Activated CD8-positive, alpha-beta memory T cell treated with anti-CD3 and anti-CD28 coated beads, Interleukin-2, amount 50 U/mL, for 1 hour (primary cell): ENCODE data around the gene MAP2K3.
"Not testable (repeated sequence)": the region's sequence is repeated elsewhere in the genome, so short reads cannot be mapped to it uniquely, and the experiment has no call there.

ENCODE experiments used
- DNase-seq: peaks from one replicate; pipeline ENCODE4 v3.0.0-alpha.2; 2020; ENCODE audit errors: extremely low read depth

The MAP2K3 gene

DNA sequence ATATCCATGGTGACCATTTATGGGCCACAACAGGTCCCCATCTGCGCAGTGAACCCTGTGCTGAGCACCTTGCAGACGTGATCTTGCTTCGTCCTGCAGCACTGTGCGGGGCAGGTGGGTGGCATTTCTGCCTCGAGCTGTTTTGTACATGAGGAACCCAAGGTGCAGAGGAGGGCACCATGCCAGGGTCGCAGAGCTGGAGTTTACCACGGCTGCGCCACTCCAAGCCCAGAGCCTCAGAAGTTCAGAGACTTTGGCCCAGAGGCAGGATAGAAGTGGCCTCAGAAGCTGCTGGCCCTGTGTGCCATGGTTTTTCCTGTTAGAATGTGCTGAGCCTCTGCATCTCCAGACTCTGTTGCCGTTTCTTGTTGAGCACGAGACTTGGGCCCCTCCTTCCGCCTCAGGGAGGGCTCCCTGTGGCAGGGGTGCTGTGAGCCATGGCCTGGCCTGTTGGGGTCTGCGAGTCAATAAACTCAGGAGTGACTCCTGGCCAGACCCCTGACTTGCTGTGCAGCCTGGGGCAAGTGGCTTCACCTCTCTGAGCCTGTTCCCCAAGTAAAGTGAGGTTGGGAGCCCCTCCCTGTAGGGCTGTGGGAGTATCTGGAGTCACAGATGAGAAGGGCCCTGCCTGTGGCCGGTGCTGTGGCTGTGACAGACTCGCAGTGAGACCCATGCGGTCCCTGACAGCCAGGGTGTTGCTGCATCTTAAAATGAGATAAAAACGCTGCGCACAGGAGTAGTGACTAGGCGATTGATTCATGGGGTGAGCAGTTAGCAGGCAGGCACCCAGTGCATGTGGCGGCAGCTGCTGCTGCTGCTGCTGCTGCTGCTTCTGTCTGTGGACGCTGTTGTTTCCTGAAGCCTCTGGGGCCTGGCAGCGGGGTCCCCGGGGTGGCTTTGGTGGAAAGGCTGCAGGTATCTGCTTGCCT lies 11.8 kb downstream of the MAP2K3 start:
- DNase-seq = no peak

DNA sequence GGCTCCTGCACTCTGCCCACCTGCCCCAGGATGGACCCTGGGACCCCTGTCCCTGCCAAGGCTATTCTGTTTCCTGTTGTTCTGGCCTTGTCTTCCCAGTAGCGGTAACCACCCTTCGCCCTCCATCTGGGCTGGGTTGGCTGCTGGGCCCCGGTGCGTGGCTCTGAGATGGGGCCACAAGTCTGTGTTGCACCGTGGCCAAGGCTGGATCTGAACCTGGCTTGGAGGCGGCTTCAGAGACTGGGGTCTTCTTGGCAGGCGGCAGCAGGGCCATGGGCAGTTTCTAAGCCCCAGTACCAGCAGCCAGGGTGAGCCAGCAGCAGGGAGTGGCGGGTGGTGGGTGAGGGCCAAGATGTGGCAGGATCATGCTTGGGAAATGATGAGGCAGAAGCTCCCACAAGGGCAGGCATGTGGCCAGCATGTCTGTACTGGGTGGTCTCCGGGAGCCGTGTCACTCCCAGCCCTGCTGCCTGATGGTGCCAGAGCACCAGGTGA lies 12.6 kb downstream of the MAP2K3 start:
- DNase-seq = no peak

DNA sequence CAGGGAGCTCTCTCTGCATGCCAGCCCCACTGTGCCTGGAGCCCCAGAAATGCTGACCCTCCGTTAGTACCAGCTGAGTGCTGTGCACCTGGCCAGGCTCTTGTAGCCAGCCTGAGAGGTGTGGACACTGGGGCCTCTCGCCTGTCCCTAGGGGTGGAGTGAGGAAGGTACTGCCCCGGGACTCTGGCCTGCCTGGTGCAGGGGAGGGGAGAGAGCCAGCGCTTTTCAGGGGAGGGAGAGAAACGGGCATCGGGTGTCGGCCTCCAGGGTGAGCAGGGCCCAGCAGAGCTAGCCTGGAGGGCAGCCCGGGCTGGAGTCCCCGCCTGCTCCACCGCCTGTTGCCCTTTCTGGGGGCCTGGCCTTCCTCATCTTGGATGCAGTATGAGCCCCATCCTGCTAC lies 13.1 kb downstream of the MAP2K3 start:
- DNase-seq = no peak

DNA sequence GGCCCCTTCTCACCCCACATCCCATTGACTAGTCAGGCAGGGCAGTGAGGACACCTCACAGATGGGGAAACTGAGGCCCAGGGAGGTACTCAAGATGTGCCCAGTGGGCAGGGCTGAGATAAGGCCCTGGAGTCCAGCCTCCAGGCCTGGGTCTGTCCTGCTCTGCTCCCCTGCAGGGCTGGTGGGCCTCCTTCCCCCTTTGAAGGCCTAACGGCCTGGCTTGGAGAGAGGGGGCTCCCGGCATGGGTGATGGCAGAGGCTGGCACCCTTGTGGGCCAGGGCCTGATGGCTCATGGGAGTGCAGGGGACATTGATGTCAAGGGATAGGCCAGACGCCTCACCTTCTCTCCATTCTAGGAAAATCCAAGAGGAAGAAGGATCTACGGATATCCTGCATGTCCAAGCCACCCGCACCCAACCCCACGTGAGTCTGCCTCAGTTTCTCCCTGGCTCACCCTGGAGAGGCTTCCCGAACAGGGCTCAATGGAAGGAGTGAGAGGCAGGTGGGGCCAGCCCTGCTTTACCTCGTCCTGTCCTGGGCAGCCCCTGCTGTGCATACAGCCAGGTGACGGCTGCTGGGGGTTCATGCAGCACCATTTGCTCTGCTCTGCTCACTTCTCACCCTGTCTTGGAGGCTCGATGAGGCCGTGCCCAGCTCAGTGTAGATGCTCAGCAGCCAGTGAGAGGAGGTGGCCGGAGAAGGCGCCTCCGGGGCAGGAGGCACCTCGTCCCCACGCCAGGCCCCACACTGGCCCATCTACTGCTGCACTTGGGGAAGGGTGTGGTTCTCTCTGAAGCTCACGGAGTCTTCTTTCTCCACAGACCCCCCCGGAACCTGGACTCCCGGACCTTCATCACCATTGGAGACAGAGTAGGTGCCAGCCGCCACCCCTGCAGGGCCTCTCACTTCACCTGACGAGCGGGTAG lies 13.8 kb downstream of the MAP2K3 start:
- no peak for DNase-seq

DNA sequence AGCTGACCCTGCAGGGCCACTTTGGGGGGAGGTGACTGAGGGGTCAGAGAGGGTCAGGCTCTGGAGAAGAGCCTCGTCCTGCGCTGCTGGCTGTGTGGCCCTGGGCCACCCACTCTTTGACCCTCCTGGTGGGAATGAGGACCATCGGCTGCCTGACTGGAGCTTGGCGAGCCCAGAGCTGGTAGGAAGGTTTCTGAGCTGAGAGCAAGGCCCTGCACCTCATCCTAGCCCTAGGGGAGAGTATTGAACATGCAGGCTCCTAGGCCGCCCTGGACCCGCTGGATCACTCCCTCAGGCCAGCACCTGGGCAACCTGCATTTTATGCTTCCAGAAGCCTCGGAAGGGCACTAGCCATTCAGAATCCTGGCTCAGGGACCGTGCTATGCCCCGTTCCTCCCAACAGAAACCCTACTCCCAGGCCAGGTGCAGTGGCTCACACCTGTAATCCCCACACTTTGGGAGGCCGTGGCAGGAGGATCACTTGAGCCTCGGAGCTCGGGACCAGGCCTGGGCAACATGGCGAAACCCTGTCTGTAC lies 14.5 kb downstream of the MAP2K3 start:
- DNase-seq = no peak

DNA sequence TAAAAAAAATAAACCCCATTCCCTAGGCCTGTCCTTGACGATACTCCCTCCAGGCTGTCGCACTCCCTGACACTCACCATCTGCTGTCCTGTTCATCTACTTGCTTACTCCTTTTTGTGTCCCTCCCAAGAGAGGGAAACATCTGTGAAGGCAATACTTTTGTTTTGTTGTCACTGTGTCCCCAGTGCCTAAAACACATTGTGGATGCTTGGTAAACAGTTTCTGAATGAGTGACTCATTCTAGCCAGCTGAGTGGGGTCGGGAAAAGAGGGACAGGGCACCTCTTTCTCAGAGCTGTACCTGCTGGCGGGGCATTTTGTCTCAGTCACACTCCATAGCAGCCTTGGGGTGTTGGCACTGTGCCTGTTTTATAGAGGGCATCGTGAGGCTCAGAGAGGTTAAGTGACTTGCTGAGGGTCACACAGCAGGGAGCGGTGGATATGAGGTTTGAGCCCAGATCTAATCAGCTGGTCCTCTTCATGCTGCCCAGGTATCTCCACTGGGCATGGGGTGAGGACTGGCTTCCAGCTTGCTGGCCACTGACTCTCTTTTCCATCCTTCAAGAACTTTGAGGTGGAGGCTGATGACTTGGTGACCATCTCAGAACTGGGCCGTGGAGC lies 15.6 kb downstream of the MAP2K3 start:
- DNase-seq = no peak

DNA sequence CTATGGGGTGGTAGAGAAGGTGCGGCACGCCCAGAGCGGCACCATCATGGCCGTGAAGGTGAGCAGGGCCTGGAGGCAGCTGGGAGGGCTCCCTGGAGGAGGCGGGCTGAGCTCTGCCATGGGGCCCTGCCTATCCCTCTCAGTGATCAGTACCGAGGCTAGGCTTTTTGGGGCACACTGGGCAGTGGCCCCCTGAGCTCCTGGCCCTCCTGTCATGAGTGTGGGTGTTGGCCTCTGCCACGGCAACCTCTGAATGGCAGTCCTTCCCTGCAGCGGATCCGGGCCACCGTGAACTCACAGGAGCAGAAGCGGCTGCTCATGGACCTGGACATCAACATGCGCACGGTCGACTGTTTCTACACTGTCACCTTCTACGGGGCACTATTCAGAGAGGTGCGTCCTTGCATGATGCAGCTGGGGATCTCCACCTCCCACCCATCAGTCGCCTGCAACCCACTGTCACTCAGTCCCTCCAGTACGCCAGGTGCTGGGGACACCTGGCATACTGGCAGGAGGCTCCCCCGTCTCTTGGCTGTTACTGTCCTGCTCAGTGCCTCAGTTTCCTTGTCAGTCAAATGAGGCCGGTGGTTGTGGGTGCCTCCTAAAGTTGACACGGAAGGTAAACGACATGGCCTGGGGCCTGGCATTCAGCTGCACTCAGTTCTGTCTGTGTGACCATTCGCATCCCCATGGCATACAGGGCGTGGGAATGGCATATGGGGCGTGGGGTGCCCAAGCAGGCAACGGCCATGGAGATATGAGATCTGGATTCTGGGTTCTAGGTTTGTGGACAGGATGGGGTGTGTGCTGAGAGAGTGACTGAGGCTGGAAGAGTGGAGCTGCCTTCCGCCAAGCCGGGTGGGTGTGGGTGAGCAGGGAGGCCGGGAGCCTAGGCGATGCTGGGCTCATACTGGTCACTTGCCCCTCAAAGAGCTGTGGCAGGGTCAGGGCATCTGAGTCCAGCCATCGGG lies 16.4 kb downstream of the MAP2K3 start:
- no peak for DNase-seq

DNA sequence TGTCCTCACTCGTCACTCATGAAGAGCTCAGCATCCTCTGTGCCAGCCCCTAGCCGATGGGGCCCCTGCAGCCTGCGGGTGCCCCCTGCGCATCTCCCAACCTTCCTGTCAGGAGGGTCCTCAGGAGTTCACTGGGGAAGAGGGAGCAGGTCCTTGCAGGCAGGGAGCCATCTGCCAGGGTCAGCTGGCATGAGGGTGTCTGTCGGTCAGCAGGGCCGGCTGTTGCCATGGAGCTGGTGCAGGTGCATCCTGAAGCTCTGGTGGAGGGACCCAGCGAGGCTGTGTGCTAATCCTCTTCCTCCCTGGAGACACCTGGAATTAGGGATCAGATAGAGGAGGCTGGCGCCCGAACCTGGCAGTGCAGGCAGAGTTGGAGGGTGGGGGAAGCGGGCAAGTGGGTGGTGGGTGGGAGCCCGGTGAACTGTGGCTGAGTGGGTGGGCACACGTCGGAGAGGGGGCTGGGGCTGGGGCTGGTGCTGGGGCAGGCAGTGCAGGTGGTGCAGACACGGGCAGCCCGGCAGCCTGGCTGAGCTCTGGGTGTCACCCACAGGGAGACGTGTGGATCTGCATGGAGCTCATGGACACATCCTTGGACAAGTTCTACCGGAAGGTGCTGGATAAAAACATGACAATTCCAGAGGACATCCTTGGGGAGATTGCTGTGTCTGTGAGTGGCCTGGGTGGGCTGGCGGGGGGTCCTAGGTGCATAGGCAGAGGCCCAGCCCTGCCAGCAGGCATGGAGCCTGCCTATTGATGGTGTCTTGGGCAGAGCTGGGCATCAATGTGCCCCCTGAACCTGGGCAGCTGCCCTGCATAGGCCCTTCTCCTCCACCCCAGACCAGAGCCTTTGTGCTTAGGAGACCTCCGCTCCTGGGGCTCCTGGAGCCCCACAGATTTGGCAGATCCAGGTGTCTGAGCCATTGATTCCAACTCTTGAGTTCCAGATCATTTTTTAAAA lies 17.4 kb downstream of the MAP2K3 start:
- DNase-seq = no peak

DNA sequence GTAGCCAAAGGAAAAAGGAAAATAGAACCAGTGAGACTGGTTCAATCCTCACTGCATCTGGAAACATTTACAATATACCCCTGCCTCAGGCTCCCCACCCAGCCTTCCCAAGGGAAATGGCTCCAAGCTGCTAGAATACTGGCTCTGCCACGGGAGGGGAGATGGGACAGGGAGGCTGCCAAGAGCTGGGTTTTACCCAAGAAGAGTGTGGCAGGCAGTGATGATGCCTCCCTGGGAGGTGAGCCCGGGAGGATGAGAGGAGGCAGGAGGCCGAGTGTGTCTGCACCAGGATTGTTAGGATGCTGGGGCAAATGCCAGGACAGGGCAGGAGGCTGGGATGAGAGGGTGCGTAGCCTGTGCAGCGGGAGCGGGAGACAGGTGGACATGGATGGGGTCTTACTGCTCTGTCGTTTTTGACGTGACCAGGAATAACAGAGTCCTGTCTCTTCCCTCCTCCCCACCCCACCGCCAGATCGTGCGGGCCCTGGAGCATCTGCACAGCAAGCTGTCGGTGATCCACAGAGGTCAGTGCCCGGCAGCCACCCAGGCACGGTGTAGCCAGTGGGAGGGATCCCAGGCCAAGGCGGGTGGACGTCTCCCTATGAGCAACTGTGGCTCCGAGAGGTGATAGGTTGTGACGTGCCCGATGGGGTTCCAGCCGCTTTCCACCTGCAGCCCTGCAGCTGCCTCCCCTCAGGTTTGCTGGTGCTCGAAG lies 18.4 kb downstream of the MAP2K3 start:
- no peak for DNase-seq

DNA sequence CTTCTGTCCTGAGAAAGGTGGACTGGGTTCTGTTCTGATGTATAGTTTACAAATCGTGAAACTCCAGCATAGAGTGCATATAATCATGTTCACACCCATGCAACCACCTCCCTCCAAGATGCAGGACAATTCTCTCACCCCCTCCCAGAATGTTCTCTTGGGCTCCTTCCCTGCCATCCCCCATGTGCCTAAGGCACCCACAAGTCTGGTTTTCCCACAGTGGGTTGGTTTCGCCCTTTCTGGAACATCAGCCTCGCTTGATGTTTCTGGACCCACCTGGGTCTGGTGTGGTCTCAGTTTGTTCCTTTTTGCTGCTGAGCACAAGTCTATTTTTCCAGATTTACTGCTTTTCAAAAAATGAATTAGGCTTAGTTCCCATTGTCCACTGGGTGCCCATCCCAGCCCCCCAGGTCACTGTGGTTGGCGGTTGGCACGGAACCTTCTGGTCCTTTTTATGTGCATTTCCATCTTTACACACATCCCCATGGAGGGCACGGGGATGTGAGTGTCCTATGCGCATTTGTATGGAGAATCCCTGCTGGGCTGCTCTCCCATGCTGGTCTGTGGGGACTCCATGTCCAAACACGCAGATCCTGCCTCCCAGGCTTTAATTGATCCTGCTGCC lies 19.0 kb downstream of the MAP2K3 start:
- no peak for DNase-seq

DNA sequence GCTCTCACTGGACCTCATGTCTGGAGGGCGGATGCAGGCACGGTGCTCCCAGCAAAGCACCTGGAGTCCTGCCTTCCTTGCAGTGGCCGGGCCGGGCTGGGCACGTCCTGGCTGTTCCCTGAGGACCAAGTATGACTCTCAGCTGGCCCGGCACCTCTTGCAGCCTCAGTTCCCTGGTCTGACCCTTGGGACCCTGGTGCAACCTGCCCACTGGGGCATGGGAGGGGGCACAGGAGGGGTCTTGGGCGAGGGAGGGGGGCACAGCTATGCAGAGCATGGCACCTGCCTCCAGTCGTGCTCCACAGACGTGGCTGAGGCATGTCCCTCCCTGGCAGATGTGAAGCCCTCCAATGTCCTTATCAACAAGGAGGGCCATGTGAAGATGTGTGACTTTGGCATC lies 19.6 kb downstream of the MAP2K3 start:
- no peak for DNase-seq

DNA sequence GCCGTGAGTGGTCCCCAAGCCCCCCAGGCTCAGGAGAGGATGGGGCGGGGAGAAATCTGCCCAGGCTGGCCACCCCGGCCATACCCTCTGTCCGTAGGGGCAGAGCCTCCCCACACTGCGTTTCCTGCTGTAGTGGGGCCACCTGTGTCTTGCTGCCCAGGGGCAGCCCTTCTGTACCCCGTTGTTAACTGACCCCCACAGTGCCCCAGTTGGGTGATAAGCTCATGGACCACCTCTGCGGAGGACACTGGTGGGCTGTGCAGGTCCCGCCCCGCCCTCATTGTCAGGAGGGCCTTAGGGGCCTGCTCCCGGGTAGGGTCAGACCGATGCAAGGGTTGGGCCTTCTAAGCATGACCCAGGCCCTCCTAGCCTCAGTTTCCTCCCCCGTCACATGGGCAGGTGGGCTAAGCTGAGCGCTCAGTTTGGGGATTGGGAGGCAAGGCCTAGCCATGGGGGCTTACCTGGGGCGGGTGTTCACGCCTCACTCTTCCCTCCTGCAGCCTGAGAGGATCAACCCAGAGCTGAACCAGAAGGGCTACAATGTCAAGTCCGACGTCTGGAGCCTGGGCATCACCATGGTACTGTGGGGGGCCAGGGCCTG lies 20.1 kb downstream of the MAP2K3 start:
- not testable (repeated sequence) for DNase-seq

DNA sequence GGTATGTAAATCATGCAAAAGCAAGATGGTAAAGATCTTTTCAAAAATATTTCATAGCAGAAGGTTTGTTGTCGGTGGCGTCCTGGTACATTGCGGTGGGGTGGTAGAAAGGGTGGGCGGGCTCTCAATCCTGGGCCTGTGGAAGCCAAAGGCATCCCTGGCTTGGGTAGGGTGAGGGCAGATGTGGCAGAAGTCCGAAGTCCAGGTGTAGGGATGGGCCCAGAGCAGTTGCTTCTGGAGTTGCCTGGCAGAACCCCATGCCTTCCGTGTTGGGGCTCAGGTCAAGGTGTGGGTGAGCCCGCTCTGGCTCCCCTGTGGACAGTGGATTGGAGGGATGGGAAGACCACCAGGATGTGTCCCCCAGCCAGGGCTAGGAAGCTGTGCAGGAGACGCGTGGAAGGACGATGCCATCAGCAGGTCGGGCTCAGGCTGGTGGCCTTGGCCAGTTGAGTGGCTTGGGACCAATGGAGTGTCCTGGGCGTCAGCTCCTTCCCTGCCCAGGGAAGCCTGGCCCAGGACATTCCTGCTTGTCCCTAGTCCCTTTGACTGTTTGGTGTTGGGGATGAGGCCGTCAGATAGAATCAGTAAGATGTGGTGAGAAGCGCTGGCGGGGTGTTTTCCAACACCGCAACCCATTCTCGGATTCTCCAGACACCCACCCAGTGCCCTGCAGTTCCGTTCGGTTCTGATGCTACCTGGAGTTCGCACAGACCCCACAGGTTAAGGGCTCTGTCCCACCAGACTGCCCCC lies 21.1 kb downstream of the MAP2K3 start:
- DNase-seq = not testable (repeated sequence)

DNA sequence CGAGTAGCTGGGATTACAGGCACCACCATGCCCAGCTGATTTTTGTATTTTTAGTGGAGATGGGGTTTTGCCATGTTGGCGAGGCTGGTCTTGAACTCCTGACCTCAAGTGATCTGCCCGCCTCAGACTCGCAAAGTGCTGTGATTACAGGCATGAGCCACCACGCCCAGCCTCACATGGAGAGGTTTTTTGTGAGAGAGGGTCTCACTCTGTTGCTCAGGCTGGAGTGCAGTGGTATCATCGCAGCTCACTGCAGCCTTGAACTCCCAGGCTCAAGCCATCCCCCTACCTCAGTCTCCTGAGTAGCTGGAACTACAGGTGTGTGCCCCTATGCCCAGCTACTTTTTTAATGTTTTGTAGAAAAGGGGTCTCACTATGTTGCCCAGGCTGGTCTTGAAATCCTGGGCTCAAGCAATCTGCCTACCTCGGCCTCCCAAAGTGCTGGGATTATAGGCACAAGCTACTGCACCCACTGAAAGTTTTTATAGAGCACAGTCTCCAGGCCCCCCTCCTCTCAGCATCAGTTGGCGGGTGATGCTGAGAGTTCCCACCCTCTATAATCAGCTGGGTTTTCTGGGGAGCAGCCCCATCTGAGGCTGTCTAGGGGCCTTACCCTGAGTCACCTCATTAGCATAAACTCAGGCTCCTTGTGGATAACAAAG lies 22.2 kb downstream of the MAP2K3 start:
- not testable (repeated sequence) for DNase-seq

DNA sequence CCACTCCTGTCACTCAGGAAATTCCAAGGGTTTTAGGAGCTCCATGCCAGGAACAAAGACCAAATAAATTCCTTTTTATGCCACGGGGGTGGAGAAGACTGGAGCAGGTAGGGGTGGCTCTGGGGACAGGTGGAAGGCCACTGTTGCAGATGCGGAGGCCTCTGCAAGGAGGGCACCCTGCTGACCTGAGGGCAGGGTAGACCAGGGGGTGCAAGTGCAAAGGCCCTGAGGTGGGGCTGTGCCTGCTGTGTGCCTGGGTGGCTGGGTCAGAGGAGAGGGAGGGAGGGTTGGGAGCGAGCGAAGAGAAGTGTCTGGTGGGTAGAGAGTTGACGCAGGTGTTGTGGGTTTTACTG lies 22.7 kb downstream of the MAP2K3 start:
- DNase-seq = not testable (repeated sequence)

DNA sequence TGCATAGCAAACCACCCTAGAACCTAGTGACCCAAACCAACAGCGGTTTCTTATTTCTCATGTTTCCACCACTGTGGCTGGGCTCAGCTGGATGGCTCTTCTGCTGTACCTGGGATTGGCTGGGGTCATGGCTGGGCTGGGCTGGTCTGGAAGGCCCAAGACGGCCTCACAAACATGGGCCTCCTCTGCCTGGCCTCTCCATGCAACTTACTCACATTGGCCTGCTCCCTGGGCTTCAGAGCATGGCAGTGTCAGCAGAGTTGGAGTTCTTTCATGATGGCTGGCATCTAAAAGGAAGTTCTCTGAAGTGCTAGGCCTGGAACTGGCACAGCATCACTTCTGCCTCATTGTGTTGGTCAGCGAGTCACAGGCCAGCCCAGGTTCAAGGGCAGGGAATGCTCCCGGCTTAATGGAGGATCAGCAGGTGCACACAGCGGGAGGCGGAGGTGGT lies 24.4 kb downstream of the MAP2K3 start:
- not testable (repeated sequence) for DNase-seq
